ENCODE results near the gene RAI1.

Gene RAI1

GRCh38 chr17:17696882-17697633, 15.8 kb downstream of the RAI1 start:
- Histone ChIP-seq H3K4me3 (ENCODE audit: low read length in 2 of 2) (no peak overlapping the region), H3K9me3 (replicated peaks in 1 of 2; ENCODE audit: control insufficient read depth in 2 of 2, insufficient read depth in 1 of 2, low read depth in 1 of 2, low read length in 2 of 2) (no peaks in the 10 kb centered on the region), H3K9ac (ENCODE audit: low read depth, low read length, poor library complexity) (no peak overlapping the region), H2AFZ (ENCODE audit: low read length) (no peak overlapping the region), H2BK15ac (ENCODE audit: low read length) (no peak overlapping the region), H2BK120ac (ENCODE audit: low read depth, low read length) (no peak overlapping the region), H3K4ac (ENCODE audit: low read length) (no peak overlapping the region), H2AK5ac (ENCODE audit: low read depth, low read length) (peak overlapping the region; percentile 15), H2BK12ac (ENCODE audit: low read length) (no peak overlapping the region), H4K8ac (ENCODE audit: low read depth, low read length) (no peak overlapping the region), H2BK5ac (ENCODE audit: low read length) (no peak overlapping the region), H3K79me1 (ENCODE audit: low read depth, low read length) (peaks cover 13% of the 10 kb centered on the region), H3K27ac (replicated peaks; ENCODE audit: low read length) (no peak overlapping the region), H3K4me2 (ENCODE audit: insufficient read depth, low read length, poor library complexity, severe bottlenecking) (no peak overlapping the region), H4K91ac (ENCODE audit: low read depth, low read length, poor library complexity) (no peak overlapping the region), H3K23ac (ENCODE audit: low read depth, low read length, poor library complexity) (no peak overlapping the region), H3K27me3 (ENCODE audit: control insufficient read depth in 3 of 3, insufficient read depth in 3 of 3, low read depth in 1 of 3, low read length in 3 of 3) (peaks cover 0 to 24% (median 0%) of the 10 kb centered on the region in 3 experiments), H3K4me1 (ENCODE audit: control insufficient read depth in 2 of 2, insufficient read depth in 1 of 2, low read depth in 1 of 2, low read length in 2 of 2) (peaks cover 57 to 59% of the 10 kb centered on the region in 2 donors), H3K36me3 (replicated peaks in 1 of 2; ENCODE audit: control insufficient read depth in 2 of 2, insufficient read depth in 2 of 2, low read length in 2 of 2) (peaks cover 0 to 4% of the 10 kb centered on the region in 2 donors), H3K18ac (ENCODE audit: low read length) (no peak overlapping the region), H3K14ac (ENCODE audit: low read length) (no peak overlapping the region)
- no CpG with 5 or more reads among the region's 13 CpGs for WGBS, 2 donors (ENCODE audit: extremely low coverage in 2 of 2, insufficient read length in 2 of 2, insufficient replicate concordance in 1 of 2)
- DNase-seq (ENCODE audit: low spot score) = no peak

- WGBS, 2 donors (ENCODE audit: extremely low coverage in 2 of 2, insufficient read length in 2 of 2, insufficient replicate concordance in 1 of 2) = no CpG with 5 or more reads among the region's 5 CpGs
- Histone ChIP-seq H3K36me3 (replicated peaks in 1 of 2; ENCODE audit: control insufficient read depth in 2 of 2, insufficient read depth in 2 of 2, low read length in 2 of 2) (peaks cover 0 to 11% of the 10 kb centered on the region in 2 donors), H3K4me2 (ENCODE audit: insufficient read depth, low read length, poor library complexity, severe bottlenecking) (peak overlapping the region; percentile 36), H3K9ac (ENCODE audit: low read depth, low read length, poor library complexity) (peak overlapping the region; percentile 56), H2BK120ac (ENCODE audit: low read depth, low read length) (no peak overlapping the region), H3K9me3 (replicated peaks in 1 of 2; ENCODE audit: control insufficient read depth in 2 of 2, insufficient read depth in 1 of 2, low read depth in 1 of 2, low read length in 2 of 2) (no peaks in the 10 kb centered on the region), H4K91ac (ENCODE audit: low read depth, low read length, poor library complexity) (no peak overlapping the region), H3K4me1 (ENCODE audit: control insufficient read depth in 2 of 2, insufficient read depth in 1 of 2, low read depth in 1 of 2, low read length in 2 of 2) (peaks cover 52 to 54% of the 10 kb centered on the region in 2 donors), H2BK12ac (ENCODE audit: low read length) (no peak overlapping the region), H3K18ac (ENCODE audit: low read length) (no peak overlapping the region), H3K27ac (replicated peaks; ENCODE audit: low read length) (no peak overlapping the region), H3K23ac (ENCODE audit: low read depth, low read length, poor library complexity) (no peak overlapping the region), H2BK15ac (ENCODE audit: low read length) (no peak overlapping the region), H3K4ac (ENCODE audit: low read length) (no peak overlapping the region), H2BK5ac (ENCODE audit: low read length) (no peak overlapping the region), H2AFZ (ENCODE audit: low read length) (no peak overlapping the region), H3K79me1 (ENCODE audit: low read depth, low read length) (peaks cover 22% of the 10 kb centered on the region), H3K14ac (ENCODE audit: low read length) (no peak overlapping the region), H3K4me3 (ENCODE audit: low read length in 2 of 2) (no peak overlapping the region), H3K27me3 (ENCODE audit: control insufficient read depth in 3 of 3, insufficient read depth in 3 of 3, low read depth in 1 of 3, low read length in 3 of 3) (peaks cover 0 to 24% (median 0%) of the 10 kb centered on the region in 3 experiments), H4K8ac (ENCODE audit: low read depth, low read length) (no peak overlapping the region), H2AK5ac (ENCODE audit: low read depth, low read length) (no peak overlapping the region)
- no peak for DNase-seq (ENCODE audit: low spot score)
These were observed 17.1 kb downstream of the RAI1 start for GRCh38 chr17:17698371-17698770.

- H3K4me2 ChIP-seq (ENCODE audit: insufficient read depth, low read length, poor library complexity, severe bottlenecking) = no peak overlapping the region
- no peak overlapping the region for H2BK120ac ChIP-seq (ENCODE audit: low read depth, low read length)
- no peak overlapping the region for H4K8ac ChIP-seq (ENCODE audit: low read depth, low read length)
- peak overlapping the region; percentile 9 for H2BK15ac ChIP-seq (ENCODE audit: low read length)
- H3K27ac ChIP-seq (replicated peaks; ENCODE audit: low read length) = no peak overlapping the region
- H2BK12ac ChIP-seq (ENCODE audit: low read length) = no peak overlapping the region
- peaks cover 49 to 50% of the 10 kb centered on the region in 2 donors for H3K4me1 ChIP-seq (ENCODE audit: control insufficient read depth in 2 of 2, insufficient read depth in 1 of 2, low read depth in 1 of 2, low read length in 2 of 2)
- peaks cover 0 to 24% (median 0%) of the 10 kb centered on the region in 3 experiments for H3K27me3 ChIP-seq (ENCODE audit: control insufficient read depth in 3 of 3, insufficient read depth in 3 of 3, low read depth in 1 of 3, low read length in 3 of 3)
- H4K91ac ChIP-seq (ENCODE audit: low read depth, low read length, poor library complexity) = no peak overlapping the region
- H3K9me3 ChIP-seq (replicated peaks in 1 of 2; ENCODE audit: control insufficient read depth in 2 of 2, insufficient read depth in 1 of 2, low read depth in 1 of 2, low read length in 2 of 2) = no peaks in the 10 kb centered on the region
- no peak overlapping the region for H2AK5ac ChIP-seq (ENCODE audit: low read depth, low read length)
- no peak overlapping the region for H3K9ac ChIP-seq (ENCODE audit: low read depth, low read length, poor library complexity)
- H3K18ac ChIP-seq (ENCODE audit: low read length) = peak overlapping the region; percentile 4
- H3K4me3 ChIP-seq (ENCODE audit: low read length in 2 of 2) = no peak overlapping the region
- no peak overlapping the region for H3K4ac ChIP-seq (ENCODE audit: low read length)
- H3K14ac ChIP-seq (ENCODE audit: low read length) = no peak overlapping the region
- WGBS, 2 donors (ENCODE audit: extremely low coverage in 2 of 2, insufficient read length in 2 of 2, insufficient replicate concordance in 1 of 2) = no CpG with 5 or more reads among the region's 8 CpGs
- peaks cover 21% of the 10 kb centered on the region for H3K79me1 ChIP-seq (ENCODE audit: low read depth, low read length)
- no peak overlapping the region for H2BK5ac ChIP-seq (ENCODE audit: low read length)
- no peak for DNase-seq (ENCODE audit: low spot score)
- peaks cover 0 to 13% of the 10 kb centered on the region in 2 donors for H3K36me3 ChIP-seq (replicated peaks in 1 of 2; ENCODE audit: control insufficient read depth in 2 of 2, insufficient read depth in 2 of 2, low read length in 2 of 2)
- no peak overlapping the region for H2AFZ ChIP-seq (ENCODE audit: low read length)
- H3K23ac ChIP-seq (ENCODE audit: low read depth, low read length, poor library complexity) = no peak overlapping the region
These were observed 17.7 kb downstream of the RAI1 start for GRCh38 chr17:17698869-17699351.

GRCh38 chr17:17699491-17699890, 18.2 kb downstream of the RAI1 start:
- H3K27ac ChIP-seq (replicated peaks; ENCODE audit: low read length) = no peak overlapping the region
- no peak overlapping the region for H4K8ac ChIP-seq (ENCODE audit: low read depth, low read length)
- H2BK15ac ChIP-seq (ENCODE audit: low read length) = no peak overlapping the region
- no peak overlapping the region for H2BK120ac ChIP-seq (ENCODE audit: low read depth, low read length)
- peaks cover 0 to 24% (median 0%) of the 10 kb centered on the region in 3 experiments for H3K27me3 ChIP-seq (ENCODE audit: control insufficient read depth in 3 of 3, insufficient read depth in 3 of 3, low read depth in 1 of 3, low read length in 3 of 3)
- no peak overlapping the region for H3K14ac ChIP-seq (ENCODE audit: low read length)
- no CpG with 5 or more reads among the region's 7 CpGs for WGBS, 2 donors (ENCODE audit: extremely low coverage in 2 of 2, insufficient read length in 2 of 2, insufficient replicate concordance in 1 of 2)
- H2BK5ac ChIP-seq (ENCODE audit: low read length) = no peak overlapping the region
- peaks cover 0 to 19% of the 10 kb centered on the region in 2 donors for H3K36me3 ChIP-seq (replicated peaks in 1 of 2; ENCODE audit: control insufficient read depth in 2 of 2, insufficient read depth in 2 of 2, low read length in 2 of 2)
- peak overlapping the region; percentile 5 for H3K18ac ChIP-seq (ENCODE audit: low read length)
- H3K79me1 ChIP-seq (ENCODE audit: low read depth, low read length) = peaks cover 25% of the 10 kb centered on the region
- H4K91ac ChIP-seq (ENCODE audit: low read depth, low read length, poor library complexity) = no peak overlapping the region
- H2BK12ac ChIP-seq (ENCODE audit: low read length) = no peak overlapping the region
- H3K4ac ChIP-seq (ENCODE audit: low read length) = no peak overlapping the region
- H2AFZ ChIP-seq (ENCODE audit: low read length) = no peak overlapping the region
- H3K4me1 ChIP-seq (ENCODE audit: control insufficient read depth in 2 of 2, insufficient read depth in 1 of 2, low read depth in 1 of 2, low read length in 2 of 2) = peaks cover 45 to 47% of the 10 kb centered on the region in 2 donors
- no peak overlapping the region for H3K9ac ChIP-seq (ENCODE audit: low read depth, low read length, poor library complexity)
- no peak overlapping the region for H3K4me3 ChIP-seq (ENCODE audit: low read length in 2 of 2)
- no peak for DNase-seq (ENCODE audit: low spot score)
- H2AK5ac ChIP-seq (ENCODE audit: low read depth, low read length) = no peak overlapping the region
- H3K4me2 ChIP-seq (ENCODE audit: insufficient read depth, low read length, poor library complexity, severe bottlenecking) = no peak overlapping the region
- H3K9me3 ChIP-seq (replicated peaks in 1 of 2; ENCODE audit: control insufficient read depth in 2 of 2, insufficient read depth in 1 of 2, low read depth in 1 of 2, low read length in 2 of 2) = peaks cover 0 to 3% of the 10 kb centered on the region in 2 donors
- no peak overlapping the region for H3K23ac ChIP-seq (ENCODE audit: low read depth, low read length, poor library complexity)

All from neuronal stem cell (in vitro differentiated cells).